SK-N-SH treated with all-trans-retinoic acid at 6 μM for 48 hours (cell line): ENCODE data around the gene BCL3.
"Not testable (repeated sequence)": the region's sequence is repeated elsewhere in the genome, so short reads cannot be mapped to it uniquely, and the experiment has no call there.

Experiments used
- ATAC-seq: fragments of 200-7000 bp; cut with Tn5 transposase; 3 replicates; pipeline ENCODE4 v1.9.1; 2020; ENCODE audit warnings: mild to moderate bottlenecking, moderate library complexity
- CREB5 ChIP-seq: fragments of 250-450 bp; sonication (Bioruptor Pico); IDR thresholded peaks from 2 replicates; pipeline ENCODE4 v1.5.1; 2020; ENCODE audit warnings: low read depth, mild to moderate bottlenecking, moderate library complexity
- CSDC2 ChIP-seq: fragments of 250-450 bp; sonication (Bioruptor Pico); IDR thresholded peaks from 2 replicates; pipeline ENCODE4 v1.5.0; 2020; ENCODE audit warnings: mild to moderate bottlenecking, moderate library complexity
- CSRNP3 ChIP-seq: fragments of 250-450 bp; sonication (Bioruptor Pico); IDR thresholded peaks from 2 replicates; pipeline ENCODE4 v1.5.1; 2021; ENCODE audit warnings: mild to moderate bottlenecking, moderate library complexity
- GLIS3 ChIP-seq: fragments of 250-450 bp; sonication (Bioruptor Pico); IDR thresholded peaks from 2 replicates; pipeline ENCODE4 v1.5.0; 2020; ENCODE audit warnings: mild to moderate bottlenecking, moderate library complexity
- ISL1 ChIP-seq: fragments of 250-450 bp; sonication (Bioruptor Pico); IDR thresholded peaks from 2 replicates; pipeline ENCODE4 v2.1.2; 2022; ENCODE audit warnings: mild to moderate bottlenecking, moderate library complexity
- OSR1 ChIP-seq: fragments of 250-450 bp; sonication (Bioruptor Pico); IDR thresholded peaks from 2 replicates; pipeline ENCODE4 v1.8.0; 2022; ENCODE audit warnings: moderate library complexity, mild to moderate bottlenecking, inconsistent platforms
- PATZ1 ChIP-seq: fragments of 250-450 bp; sonication (Bioruptor Pico); IDR thresholded peaks from 2 replicates; pipeline ENCODE4 v1.8.0; 2020; ENCODE audit warnings: mild to moderate bottlenecking, moderate library complexity, borderline replicate concordance
- POU6F1 ChIP-seq: fragments of 250-450 bp; sonication (Bioruptor Pico); IDR thresholded peaks from 2 replicates; pipeline ENCODE4 v1.8.0; 2021; ENCODE audit warnings: low read depth, mild to moderate bottlenecking, moderate library complexity, borderline replicate concordance
- PPARA ChIP-seq: fragments of 250-450 bp; sonication (Bioruptor Pico); IDR thresholded peaks from 2 replicates; pipeline ENCODE4 v1.5.0; 2020; ENCODE audit warnings: mild to moderate bottlenecking, borderline replicate concordance
- RARB ChIP-seq: fragments of 250-450 bp; sonication (Bioruptor Pico); IDR thresholded peaks from 2 replicates; pipeline ENCODE4 v1.8.0; 2021; ENCODE audit warnings: mild to moderate bottlenecking, moderate library complexity
- SNAI2 ChIP-seq: fragments of 250-450 bp; sonication (Bioruptor Pico); IDR thresholded peaks from 2 replicates; pipeline ENCODE4 v1.5.0; 2020; ENCODE audit warnings: mild to moderate bottlenecking, moderate library complexity
- TCF4 ChIP-seq: fragments of 250-450 bp; sonication (Bioruptor Pico); IDR thresholded peaks from 2 replicates; pipeline ENCODE4 v1.8.0; 2021; ENCODE audit warnings: mild to moderate bottlenecking, moderate library complexity, borderline replicate concordance
- TSHZ2 ChIP-seq: fragments of 250-450 bp; sonication (Bioruptor Pico); IDR thresholded peaks from 2 replicates; pipeline ENCODE4 v1.5.0; 2020; ENCODE audit warnings: mild to moderate bottlenecking, moderate library complexity
- ZFP30 ChIP-seq: fragments of 450-650 bp; formaldehyde crosslinking; IDR thresholded peaks from 2 replicates; pipeline ENCODE4 v1.5.0; 2022; ENCODE audit warnings: mild to moderate bottlenecking, moderate library complexity
- ZNF565 ChIP-seq: fragments of 450-650 bp; formaldehyde crosslinking; conservative IDR thresholded peaks from 2 replicates; pipeline ENCODE4 v1.5.0; 2020; ENCODE audit warnings: low read depth, mild to moderate bottlenecking, moderate library complexity
- ZNF8 ChIP-seq: fragments of 450-650 bp; formaldehyde crosslinking; IDR thresholded peaks from 2 replicates; pipeline ENCODE4 v1.5.0; 2020; ENCODE audit warnings: mild to moderate bottlenecking, moderate library complexity

The BCL3 gene

GRCh38 chr19:44720945-44721344 lies 27.6 kb upstream of the BCL3 start:
- no peak for ATAC-seq

GRCh38 chr19:44721369-44721768 lies 27.1 kb upstream of the BCL3 start:
- not testable (repeated sequence) for ATAC-seq

More at GRCh38 chr19:44720945-44721344, 27.6 kb upstream of the BCL3 start:
- no peak for TF ChIP-seq TCF4 (CRISPR knock-in tag)
- TF ChIP-seq ZFP30 = no peak
- no peak for TF ChIP-seq RARB (CRISPR knock-in tag)
- no peak for TF ChIP-seq PATZ1 (CRISPR knock-in tag)
- TF ChIP-seq POU6F1 = no peak
- no peak for TF ChIP-seq GLIS3
- no peak for TF ChIP-seq CREB5 (CRISPR knock-in tag)
- no peak for TF ChIP-seq TSHZ2 (CRISPR knock-in tag)
- no peak for TF ChIP-seq SNAI2 (CRISPR knock-in tag)
- no peak for TF ChIP-seq OSR1 (CRISPR knock-in tag)
- no peak for TF ChIP-seq CSDC2 (CRISPR knock-in tag)
- no peak for TF ChIP-seq ZNF565 (CRISPR knock-in tag)
- no peak for TF ChIP-seq ISL1 (CRISPR knock-in tag)
- no peak for TF ChIP-seq CSRNP3
- TF ChIP-seq PPARA (CRISPR knock-in tag) = no peak
- no peak for TF ChIP-seq ZNF8

GRCh38 chr19:44722131-44723121 lies 26.1 kb upstream of the BCL3 start:
- no peak for ATAC-seq
- TF ChIP-seq ZFP30 = no peak
- TF ChIP-seq SNAI2 (CRISPR knock-in tag) = no peak
- TF ChIP-seq ISL1 (CRISPR knock-in tag) = no peak
- no peak for TF ChIP-seq PPARA (CRISPR knock-in tag)
- TF ChIP-seq CSDC2 (CRISPR knock-in tag) = no peak
- TF ChIP-seq TSHZ2 (CRISPR knock-in tag) = no peak
- TF ChIP-seq RARB (CRISPR knock-in tag) = no peak
- TF ChIP-seq GLIS3 = no peak
- TF ChIP-seq OSR1 (CRISPR knock-in tag) = no peak
- TF ChIP-seq TCF4 (CRISPR knock-in tag) = no peak
- TF ChIP-seq PATZ1 (CRISPR knock-in tag) = no peak
- TF ChIP-seq, all 23 proteins: peak for 0
